Gastroesophageal sphincter (tissue), 3 donors: ENCODE measurements around the gene KCNJ2.

ENCODE experiments used
- EP300 ChIP-seq: sonication (generic); formaldehyde crosslinking; IDR thresholded peaks from one replicate; pipeline ENCODE4 v1.6.1; 2017; ENCODE audit warnings: antibody characterized with exemption, mild to moderate bottlenecking
- POLR2A ChIP-seq, 2 donors: fragments of 450-650 bp; IDR thresholded peaks; one replicate each; pipeline ENCODE4 v1.6.1; 2017; ENCODE audit warnings: antibody characterized with exemption in 2 of 2, mild to moderate bottlenecking in 2 of 2, moderate library complexity in 1 of 2
- POLR2AphosphoS5 ChIP-seq: sonication (generic); formaldehyde crosslinking; IDR thresholded peaks from one replicate; pipeline ENCODE4 v1.6.1; 2017; ENCODE audit warnings: antibody characterized with exemption
- TF ChIP-seq, protein P1 (sequence below), 4 experiments: fragments of 200-600 bp in 2 of 4; fragments of 450-650 bp in 2 of 4; sonication (generic) in 1 of 4; IDR thresholded peaks; one replicate each; pipeline ENCODE4 v1.5.1; 2017 to 2019; ENCODE audit warnings: antibody characterized with exemption in 4 of 4, mild to moderate bottlenecking in 2 of 4, moderate library complexity in 2 of 4

- TF ChIP-seq, protein P1, sequence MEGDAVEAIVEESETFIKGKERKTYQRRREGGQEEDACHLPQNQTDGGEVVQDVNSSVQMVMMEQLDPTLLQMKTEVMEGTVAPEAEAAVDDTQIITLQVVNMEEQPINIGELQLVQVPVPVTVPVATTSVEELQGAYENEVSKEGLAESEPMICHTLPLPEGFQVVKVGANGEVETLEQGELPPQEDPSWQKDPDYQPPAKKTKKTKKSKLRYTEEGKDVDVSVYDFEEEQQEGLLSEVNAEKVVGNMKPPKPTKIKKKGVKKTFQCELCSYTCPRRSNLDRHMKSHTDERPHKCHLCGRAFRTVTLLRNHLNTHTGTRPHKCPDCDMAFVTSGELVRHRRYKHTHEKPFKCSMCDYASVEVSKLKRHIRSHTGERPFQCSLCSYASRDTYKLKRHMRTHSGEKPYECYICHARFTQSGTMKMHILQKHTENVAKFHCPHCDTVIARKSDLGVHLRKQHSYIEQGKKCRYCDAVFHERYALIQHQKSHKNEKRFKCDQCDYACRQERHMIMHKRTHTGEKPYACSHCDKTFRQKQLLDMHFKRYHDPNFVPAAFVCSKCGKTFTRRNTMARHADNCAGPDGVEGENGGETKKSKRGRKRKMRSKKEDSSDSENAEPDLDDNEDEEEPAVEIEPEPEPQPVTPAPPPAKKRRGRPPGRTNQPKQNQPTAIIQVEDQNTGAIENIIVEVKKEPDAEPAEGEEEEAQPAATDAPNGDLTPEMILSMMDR (IDR thresholded peaks at IDR 0.05) = no peak
- TF ChIP-seq POLR2A (IDR thresholded peaks at IDR 0.05) = no peak
- no peak for TF ChIP-seq POLR2AphosphoS5
- TF ChIP-seq EP300 = no peak
Observed at GRCh38 chr17:70130289-70130688, 39.0 kb upstream of the KCNJ2 start.
